GM12878 (cell line): ENCODE results near the gene EGF. TPM values are rescaled to one million over a fixed set of nuclear protein-coding genes. Genes with fewer than 3 reads are reported as not detected.
A peak's percentile ranks its signal among the peaks of the same experiment; 100 is the strongest.

Experiments
- ATAC-seq: fragments of 200-7000 bp; cut with Tn5 transposase; 3 replicates; pipeline ENCODE4 v1.9.1; 2020; ENCODE audit warnings: mild to moderate bottlenecking, moderate library complexity
- BruUV-seq: library from RNA; stranded (reverse); fragments of 400-500 nt; replicated peaks from 2 replicates; lab custom pipeline; 2021; lab: Mats Ljungman, UMichigan
- CTCF ChIA-PET: fragments of 300-600 bp; sonication (Branson Sonifier 250); formaldehyde crosslinking; extraction: SDS; loops from one replicate; lab custom pipeline; 2021; ENCODE audit warnings: inconsistent platforms; lab: Yijun Ruan, JAX
- POLR2A ChIA-PET: fragments of 350-600 bp; formaldehyde crosslinking; extraction: SDS; loops from one replicate; lab custom pipeline; 2021; ENCODE audit warnings: inconsistent platforms; lab: Charles Lee
- RAD21 ChIA-PET: fragments of 300-600 bp; sonication (Branson Sonifier 250); formaldehyde crosslinking; loops from one replicate; lab custom pipeline; 2023; ENCODE audit warnings: antibody characterized with exemption; ENCODE audit not compliant: unreplicated experiment; lab: Charles Lee
- SMC1A ChIA-PET: fragments of 300-600 bp; sonication (Branson Sonifier 250); formaldehyde crosslinking; loops from one replicate; lab custom pipeline; 2023; ENCODE audit not compliant: unreplicated experiment, uncharacterized antibody; lab: Charles Lee
- DNase-seq: peaks from one replicate; pipeline ENCODE4 v3.0.0-alpha.2; 2011; ENCODE audit warnings: low read depth, low spot score
- FAIRE-seq: peaks from 3 replicates; lab custom pipeline; 2011; peaks lifted over from hg19 to GRCh38; lab: Jason Lieb, UNC
- H2AFZ ChIP-seq: 2 replicates; pipeline ENCODE4 v1.6.0; 2011; ENCODE audit warnings: low read depth, low read length, control low read depth; ENCODE audit not compliant: control insufficient read depth
- H3K27ac ChIP-seq: 2 replicates; pipeline ENCODE4 v1.5.1; 2011; ENCODE audit warnings: control low read depth; ENCODE audit not compliant: control insufficient read depth, insufficient read depth
- H3K27me3 ChIP-seq, 2 experiments: replicated peaks in 1 of 2; 2 replicates each; pipeline versions ENCODE4 v1.6.0 to v1.6.1; 2011; ENCODE audit warnings: low read length in 1 of 2; ENCODE audit not compliant: control insufficient read depth in 2 of 2, insufficient read depth in 2 of 2
- H3K36me3 ChIP-seq, 2 experiments: 2 replicates each; pipeline ENCODE4 v1.5.1; 2011; ENCODE audit warnings: low read length in 1 of 2; ENCODE audit not compliant: control insufficient read depth in 2 of 2, insufficient read depth in 2 of 2
- H3K4me1 ChIP-seq: 2 replicates; pipeline ENCODE4 v1.6.1; 2011; ENCODE audit warnings: mild to moderate bottlenecking, low read length, moderate library complexity, mixed read lengths; ENCODE audit not compliant: control insufficient read depth, insufficient read depth
- H3K4me2 ChIP-seq: 2 replicates; pipeline ENCODE4 v1.6.0; 2011; ENCODE audit warnings: control low read depth; ENCODE audit not compliant: control insufficient read depth, insufficient read depth
- H3K4me3 ChIP-seq: fragments of 200-600 bp; sonication (generic); 2 replicates; pipeline ENCODE4 v1.5.1; 2016
- H3K79me2 ChIP-seq: 2 replicates; pipeline ENCODE4 v1.6.0; 2011; ENCODE audit warnings: low read length; ENCODE audit not compliant: control insufficient read depth, insufficient read depth
- H3K9ac ChIP-seq: 2 replicates; pipeline ENCODE4 v1.8.0; 2011; ENCODE audit warnings: low read length, control low read depth, mixed read lengths; ENCODE audit not compliant: control insufficient read depth, insufficient read depth
- H3K9me3 ChIP-seq: replicated peaks from 3 replicates; pipeline ENCODE4 v1.5.1; 2011; ENCODE audit warnings: mild to moderate bottlenecking, low read length; ENCODE audit not compliant: control insufficient read depth, insufficient read depth
- H4K20me1 ChIP-seq: 2 replicates; pipeline ENCODE4 v1.6.0; 2011; ENCODE audit not compliant: control insufficient read depth, insufficient read depth
- ATF7 ChIP-seq: fragments of 450-650 bp; IDR thresholded peaks from 2 replicates; pipeline ENCODE4 v1.6.1; 2016; ENCODE audit warnings: low read depth, mild to moderate bottlenecking
- BCL11A ChIP-seq: IDR thresholded peaks from 2 replicates; pipeline ENCODE4 v1.6.1; 2011; ENCODE audit warnings: low read depth, low read length
- CBFB ChIP-seq: IDR thresholded peaks from 2 replicates; pipeline ENCODE4 v1.6.1; 2016; ENCODE audit warnings: antibody characterized with exemption, low read depth
- CEBPB ChIP-seq, 2 experiments: fragments of 150-350 bp in 1 of 2; IDR thresholded peaks; 2 replicates each; pipeline ENCODE4 v1.6.1; 2012 to 2014; ENCODE audit warnings: low read depth in 2 of 2, low read length in 2 of 2, borderline replicate concordance in 1 of 2, inconsistent platforms in 1 of 2
- CREB1 ChIP-seq: IDR thresholded peaks from 2 replicates; pipeline ENCODE4 v1.6.1; 2012; ENCODE audit warnings: low read depth, mild to moderate bottlenecking, inconsistent platforms
- CREM ChIP-seq: IDR thresholded peaks from 2 replicates; pipeline ENCODE4 v1.6.1; 2014; ENCODE audit warnings: antibody characterized with exemption, low read depth
- CTCF ChIP-seq, 3 experiments: IDR thresholded peaks in 2 of 3; conservative IDR thresholded peaks in 1 of 3; 2 replicates each; pipeline ENCODE4 v1.5.1; 2011; ENCODE audit warnings: low read depth in 3 of 3, low read length in 3 of 3, mild to moderate bottlenecking in 3 of 3, control low read depth in 2 of 3, moderate library complexity in 2 of 3, inconsistent platforms in 1 of 3, mixed read lengths in 1 of 3; ENCODE audit not compliant: control insufficient read depth in 2 of 3, insufficient read depth in 1 of 3; ENCODE audit errors: extremely low read depth in 1 of 3
- DPF2 ChIP-seq: fragments of 450-650 bp; IDR thresholded peaks from 2 replicates; pipeline ENCODE4 v1.6.1; 2017; ENCODE audit warnings: mild to moderate bottlenecking
- E2F4 ChIP-seq: IDR thresholded peaks from 2 replicates; pipeline ENCODE4 v1.6.1; 2012; ENCODE audit warnings: low read depth, low read length, improper control_type of control experiment
- EED ChIP-seq: sonication (generic); IDR thresholded peaks from 2 replicates; pipeline ENCODE4 v1.6.1; 2016; ENCODE audit warnings: antibody characterized with exemption, low read depth
- HCFC1 ChIP-seq: fragments of 150-350 bp; IDR thresholded peaks from 2 replicates; pipeline ENCODE4 v1.6.1; 2014; ENCODE audit warnings: low read length
- IKZF2 ChIP-seq, 2 experiments: fragments of 450-650 bp; IDR thresholded peaks; 2 replicates each; pipeline ENCODE4 v1.6.1; 2017; ENCODE audit warnings: mild to moderate bottlenecking in 2 of 2, moderate library complexity in 2 of 2
- IRF4 ChIP-seq: IDR thresholded peaks from 2 replicates; pipeline ENCODE4 v1.6.1; 2011; ENCODE audit warnings: low read depth, low read length
- JUNB ChIP-seq: IDR thresholded peaks from 2 replicates; pipeline ENCODE4 v1.6.1; 2016; ENCODE audit warnings: antibody characterized with exemption, mild to moderate bottlenecking
- MEF2A ChIP-seq: IDR thresholded peaks from 2 replicates; pipeline ENCODE4 v1.6.1; 2011; ENCODE audit warnings: low read depth, mild to moderate bottlenecking, low read length, moderate library complexity; ENCODE audit not compliant: insufficient read depth
- MXI1 ChIP-seq: fragments of 150-350 bp; IDR thresholded peaks from 2 replicates; pipeline ENCODE4 v1.6.1; 2011; ENCODE audit warnings: low read depth, mild to moderate bottlenecking, inconsistent platforms, low read length, improper control_type of control experiment
- NFIC ChIP-seq: IDR thresholded peaks from 2 replicates; pipeline ENCODE4 v1.6.1; 2012; ENCODE audit warnings: low read depth, mild to moderate bottlenecking, inconsistent platforms, low read length, moderate library complexity
- SMAD5 ChIP-seq: IDR thresholded peaks from 2 replicates; pipeline ENCODE4 v1.6.1; 2016; ENCODE audit warnings: antibody characterized with exemption, low read depth
- SPI1 ChIP-seq: IDR thresholded peaks from 2 replicates; pipeline ENCODE4 v1.6.1; 2011; ENCODE audit warnings: low read depth, mild to moderate bottlenecking, low read length, moderate library complexity, borderline replicate concordance; ENCODE audit not compliant: insufficient read depth
- TCF3 ChIP-seq: IDR thresholded peaks from 2 replicates; pipeline ENCODE4 v1.6.1; 2012; ENCODE audit warnings: low read depth, mild to moderate bottlenecking, low read length, borderline replicate concordance; ENCODE audit not compliant: insufficient read depth
- WGBS: methylation state at CpG from one replicate; pipeline ENCODE4 v1.1.6; 2016; ENCODE audit warnings: low lambda C conversion rate; ENCODE audit not compliant: insufficient replicate concordance, insufficient coverage; ENCODE audit errors: missing lambda C conversion rate; 5-methylcytosine and 5-hydroxymethylcytosine counted together
- in situ Hi-C: fragments of 300-500 bp; cut with MboI; formaldehyde crosslinking; loops from 9 replicates; pipeline ENCODE4 v1.14.3; 2018; ENCODE audit warnings: mixed read lengths
- intact Hi-C: fragments of 100-400 bp; cut with micrococcal nuclease; formaldehyde crosslinking; loops from one replicate; pipeline ENCODE4 v1.14.2; 2022; ENCODE audit not compliant: unreplicated experiment
- polyA plus RNA-seq, 11 experiments: library from polyadenylated mRNA; depleted of rRNA in 4 of 11; unstranded in 6 of 11; stranded (reverse) in 5 of 11; fragments of >200 nt; fragmentation: Nextera tagmentation in 4 of 11; fragmentation: Illumina TruSeq in 1 of 11; extraction: Ambion mirVana in 4 of 11; extraction: Trizol in 1 of 11; gene quantifications; 1 replicate in 1 of 11; 2 replicates in 10 of 11; pipeline versions ENCODE4 v1.2.1 to v1.2.3, GENCODE V29; 2011 to 2016; ENCODE audit warnings: inconsistent platforms in 2 of 11, missing spikeins in 2 of 11, low read depth in 1 of 11
- total RNA-seq, 4 experiments: library from RNA; depleted of rRNA in 3 of 4; stranded (reverse); fragments of >200 nt in 3 of 4; fragmentation: Illumina TruSeq in 1 of 4; extraction: Trizol in 1 of 4; gene quantifications; 2 replicates each; pipeline versions ENCODE4 v1.2.1 to v1.2.3, GENCODE V29; 2013 to 2021

Gene EGF
- total and polyA plus RNA-seq, 10 of the 15 experiments (the other 5 are each of a cell fraction or from before 2014, with no cell fraction given), result 0.02 to 0.90 (median 0.19) TPM; not detected in 4

- TF ChIP-seq BCL11A, result no peak
- TF ChIP-seq TCF3, result no peak
- TF ChIP-seq SPI1, result no peak
- TF ChIP-seq CTCF (IDR thresholded peaks at IDR 0.05 in 2 of 3, conservative IDR thresholded peaks at IDR 0.05 in 1 of 3; ENCODE audit: control insufficient read depth in 2 of 3, extremely low read depth in 1 of 3, insufficient read depth in 1 of 3, low read depth in 3 of 3, low read length in 3 of 3), result no peak
Observed at GRCh38 chr4:109993116-109993515, 80.4 kb downstream of the EGF start (continued).

- POLR2A ChIA-PET, result interaction anchor here (1.1 kb wide), 1 partner anchor 13 kb away, joined by 3 read pairs; no protein-coding TSS in a partner anchor
- SMC1A ChIA-PET, result interaction anchor here (0.6 to 2.4 kb wide), 12 partner anchors 10 to 530 kb away, joined by 3 to 7 read pairs (median 4); no protein-coding TSS in a partner anchor
- H3K36me3 ChIP-seq, result no peaks in the 10 kb centered on the region
- RAD21 ChIA-PET, result interaction anchor here (0.6 to 1.5 kb wide), 7 partner anchors 16 to 516 kb away, joined by 3 to 4 read pairs (median 3); no protein-coding TSS in a partner anchor
- H4K20me1 ChIP-seq, result no peaks in the 10 kb centered on the region
- H3K4me3 ChIP-seq, result no peak overlapping the region
- peaks cover 42% of the 10 kb centered on the region for H3K4me1 ChIP-seq
- peak overlapping the region; percentile 72 for H3K4me2 ChIP-seq
- FAIRE-seq (peak; percentile 73), DNase-seq (peak; percentile 57), ATAC-seq (peak; percentile 76)
- peaks cover 3% of the 10 kb centered on the region; the same call in 2 of the 3 replicates for H3K9me3 ChIP-seq
- in situ Hi-C loops (no loop called here), intact Hi-C loops (loop anchor here (5.0 kb wide), 2 partner anchors 177 to 203 kb away; partner anchors contain the start of genes ELOVL6 and GAR1)
- H2AFZ ChIP-seq, result peak overlapping the region; percentile 28; the same call in 1 of the 2 replicates
- H3K27me3 ChIP-seq, result no peaks in the 10 kb centered on the region
- 0% methylated on average over 4 of the region's 4 CpGs for WGBS
- peak overlapping the region; percentile 59 for H3K27ac ChIP-seq
- CTCF ChIA-PET, result interaction anchor here (1.2 to 22.1 kb wide), 4 partner anchors 13 to 519 kb away, joined by 3 to 812 read pairs (median 10); no protein-coding TSS in a partner anchor
- no peak overlapping the region for H3K9ac ChIP-seq
- no peaks in the 10 kb centered on the region for H3K79me2 ChIP-seq
- BruUV-seq, result no TSS peak
- TF ChIP-seq MEF2A (no peak), HCFC1 (no peak), IRF4 (0 out of 2 replicates have a peak, but pooled peaks have one; percentile 12), IKZF2 (IDR thresholded peaks at IDR 0.05) (peak; percentile 73 to 77), CBFB (no peak), EED (no peak), SMAD5 (no peak), CREM (0 out of 2 replicates have a peak, but pooled peaks have one; percentile 11), NFIC (peak; percentile 76), DPF2 (0 out of 2 replicates have a peak, but pooled peaks have one; percentile 38), MXI1 (no peak), JUNB (peak; percentile 65; the same call in 1 of the 2 replicates), E2F4 (no peak), ATF7 (0 out of 2 replicates have a peak, but pooled peaks have one; percentile 49), CEBPB (IDR thresholded peaks at IDR 0.05; ENCODE audit: borderline replicate concordance in 1 of 2, low read depth in 2 of 2, low read length in 2 of 2) (peak in 1 of 2 experiments; percentile 52; a peak in 1 of 4 replicates), CREB1 (0 out of 2 replicates have a peak, but pooled peaks have one; percentile 36)
Observed at GRCh38 chr4:109994415-109994827, 81.7 kb downstream of the EGF start.
